Activated CD4-positive, CD25-positive, alpha-beta regulatory T cell (primary cell): Measurements from ENCODE around the gene MT1E.
A peak's percentile ranks its signal among the peaks of the same experiment; 100 is the strongest.
"Not testable (repeated sequence)": the region's sequence is repeated elsewhere in the genome, so short reads cannot be mapped to it uniquely, and the experiment has no call there.

Experiments used
- DNase-seq, 4 experiments: peaks; one replicate each; lab custom pipeline; 2025; lab: John Stamatoyannopoulos, UW

MT1E gene

DNA sequence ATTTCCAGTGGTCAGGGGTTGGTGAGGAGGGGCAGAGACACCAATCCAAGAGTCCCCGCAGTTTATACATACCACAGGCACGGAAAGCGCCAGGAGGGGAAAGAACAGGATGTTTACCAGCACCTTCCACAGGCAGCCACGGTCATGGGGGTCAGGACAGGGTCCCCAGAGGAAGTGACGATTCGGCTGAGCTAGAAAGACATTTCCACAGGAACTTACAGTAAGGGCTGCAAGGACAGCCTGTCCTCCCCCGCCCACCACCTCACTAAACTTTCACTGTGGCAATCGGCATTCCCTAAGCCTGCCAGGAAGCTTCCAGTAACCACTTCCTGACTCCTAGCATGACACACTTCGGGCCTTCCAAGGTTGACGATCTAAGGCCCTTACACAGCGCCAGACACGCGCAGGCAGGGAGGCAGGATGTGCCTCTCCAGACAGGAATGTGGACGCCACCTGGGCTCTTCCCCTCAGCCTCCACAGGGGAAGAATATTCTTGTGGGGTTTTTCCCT lies 18.4 kb upstream of the MT1E start:
- DNase-seq: no peak

DNA sequence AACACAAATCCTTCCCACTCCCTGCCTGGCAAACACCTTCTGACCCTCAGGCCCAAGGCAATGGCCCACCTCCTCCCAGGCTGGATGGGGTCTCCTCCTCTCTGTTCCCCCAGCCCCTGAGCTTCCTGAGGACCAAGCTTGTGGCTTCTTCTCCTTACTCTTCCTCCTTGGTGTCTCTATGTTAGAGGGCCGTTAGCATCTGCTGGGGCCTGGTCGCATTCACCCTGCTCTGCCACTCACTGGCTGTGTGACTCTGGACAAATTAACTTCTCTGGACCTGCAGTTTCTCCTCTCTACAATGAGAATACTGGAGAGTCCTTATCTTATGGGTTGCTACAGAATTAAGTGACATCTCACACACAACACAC lies 17.9 kb upstream of the MT1E start:
- DNase-seq: no peak

DNA sequence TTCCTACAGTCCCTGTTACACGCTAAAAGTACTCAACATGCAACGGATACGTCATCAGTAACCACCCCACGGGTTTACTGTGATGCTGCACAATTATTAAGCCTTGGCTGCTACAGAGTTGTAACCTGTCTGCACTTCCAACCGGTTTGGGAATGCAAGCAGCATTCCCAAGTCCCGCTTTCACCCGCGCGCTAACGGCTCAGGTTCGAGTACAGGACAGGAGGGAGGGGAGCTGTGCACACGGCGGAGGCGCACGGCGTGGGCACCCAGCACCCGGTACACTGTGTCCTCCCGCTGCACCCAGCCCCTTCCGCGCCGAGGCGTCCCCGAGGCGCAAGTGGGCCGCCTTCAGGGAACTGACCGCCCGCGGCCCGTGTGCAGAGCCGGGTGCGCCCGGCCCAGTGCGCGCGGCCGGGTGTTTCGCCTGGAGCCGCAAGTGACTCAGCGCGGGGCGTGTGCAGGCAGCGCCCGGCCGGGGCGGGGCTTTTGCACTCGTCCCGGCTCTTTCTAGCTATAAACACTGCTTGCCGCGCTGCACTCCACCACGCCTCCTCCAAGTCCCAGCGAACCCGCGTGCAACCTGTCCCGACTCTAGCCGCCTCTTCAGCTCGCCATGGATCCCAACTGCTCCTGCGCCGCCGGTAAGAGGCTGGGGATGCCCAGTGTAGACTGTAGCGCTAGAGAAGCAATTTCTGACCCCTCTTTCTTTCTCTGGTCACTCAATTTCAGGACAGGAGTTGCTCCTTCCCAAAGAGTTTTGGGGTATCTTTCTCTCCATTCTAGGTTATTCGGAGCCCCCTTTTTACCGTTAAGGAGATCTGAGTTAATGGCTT lies 17.3 kb upstream of the MT1E start, which contains the start of gene MT2A:
Gene MT2A, plus strand, starts transcription at position 542 of the 833 bp plus-strand sequence. Its CDS starts 72 bp downstream, at position 614.
- DNase-seq: peak; percentile 72 to 86 (median 78)

DNA sequence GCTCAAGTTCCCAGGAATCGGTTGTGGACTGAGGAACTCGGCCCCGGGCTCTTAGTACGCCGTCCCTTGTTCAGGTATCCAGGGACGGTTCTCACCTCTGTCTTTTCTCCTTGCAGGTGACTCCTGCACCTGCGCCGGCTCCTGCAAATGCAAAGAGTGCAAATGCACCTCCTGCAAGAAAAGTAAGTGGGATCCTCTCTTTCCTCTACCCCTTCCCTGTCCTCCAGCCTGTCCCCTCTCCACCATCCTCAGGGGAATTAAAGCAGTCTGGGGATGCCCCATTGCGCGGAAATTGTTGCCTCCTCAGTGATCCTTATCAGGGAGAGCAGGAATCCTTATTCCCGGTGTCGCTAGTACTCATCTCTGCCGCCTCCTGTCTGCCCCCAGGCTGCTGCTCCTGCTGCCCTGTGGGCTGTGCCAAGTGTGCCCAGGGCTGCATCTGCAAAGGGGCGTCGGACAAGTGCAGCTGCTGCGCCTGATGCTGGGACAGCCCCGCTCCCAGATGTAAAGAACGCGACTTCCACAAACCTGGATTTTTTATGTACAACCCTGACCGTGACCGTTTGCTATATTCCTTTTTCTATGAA lies 16.6 kb upstream of the MT1E start:
- DNase-seq: no peak

DNA sequence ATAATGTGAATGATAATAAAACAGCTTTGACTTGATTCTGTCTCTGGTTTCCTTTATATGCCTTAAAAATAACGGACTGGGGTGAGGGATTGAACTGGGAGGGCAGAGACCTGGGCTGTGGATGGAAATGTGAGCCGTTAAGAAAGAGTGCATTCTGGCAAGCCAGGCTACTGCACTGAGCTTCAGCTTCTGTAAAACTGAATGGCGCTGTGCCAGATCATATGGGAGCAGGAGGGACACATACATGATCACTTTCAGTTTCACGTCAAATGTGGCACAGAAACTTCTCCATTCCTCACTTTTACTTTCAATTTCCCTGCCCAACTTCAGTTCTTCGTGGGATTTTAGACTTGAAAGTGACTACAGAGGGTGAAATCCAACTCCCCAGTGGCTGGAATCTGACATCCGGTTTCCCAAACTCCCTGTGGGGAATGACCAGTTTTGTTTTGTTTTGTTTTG lies 16.1 kb upstream of the MT1E start:
- peak in 3 of 4 experiments; percentile 18 to 54 (median 38) for DNase-seq

DNA sequence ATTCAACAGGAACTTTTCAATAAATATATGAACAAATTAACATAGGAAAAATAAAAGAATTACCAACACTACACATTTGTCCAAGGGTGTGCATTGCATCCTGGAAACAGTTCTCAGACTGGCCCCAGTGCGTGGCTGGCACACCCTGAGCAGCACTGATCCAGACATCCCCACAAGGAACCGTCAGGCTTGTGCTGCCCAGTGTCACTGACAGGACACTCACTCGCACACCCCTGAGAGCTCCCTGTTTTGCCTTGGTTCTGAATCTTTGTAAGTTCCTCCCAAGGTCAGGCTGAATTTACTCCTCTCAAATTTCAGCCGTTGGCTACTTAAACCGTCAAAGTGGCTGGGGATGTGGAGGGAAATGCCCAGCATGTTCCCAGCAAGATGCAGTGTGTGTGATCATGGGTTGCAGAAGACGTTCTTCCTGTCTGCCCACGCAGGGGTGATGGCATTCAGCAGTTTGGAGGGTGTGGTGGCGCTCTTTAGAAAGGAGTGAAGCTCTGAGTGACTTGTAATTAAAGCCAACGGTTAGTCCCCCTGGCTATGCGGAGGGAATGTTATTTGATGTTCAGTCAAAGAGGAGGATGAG lies 15.5 kb upstream of the MT1E start:
- peak in 3 of 4 experiments; percentile 12 to 32 (median 18) for DNase-seq

DNA sequence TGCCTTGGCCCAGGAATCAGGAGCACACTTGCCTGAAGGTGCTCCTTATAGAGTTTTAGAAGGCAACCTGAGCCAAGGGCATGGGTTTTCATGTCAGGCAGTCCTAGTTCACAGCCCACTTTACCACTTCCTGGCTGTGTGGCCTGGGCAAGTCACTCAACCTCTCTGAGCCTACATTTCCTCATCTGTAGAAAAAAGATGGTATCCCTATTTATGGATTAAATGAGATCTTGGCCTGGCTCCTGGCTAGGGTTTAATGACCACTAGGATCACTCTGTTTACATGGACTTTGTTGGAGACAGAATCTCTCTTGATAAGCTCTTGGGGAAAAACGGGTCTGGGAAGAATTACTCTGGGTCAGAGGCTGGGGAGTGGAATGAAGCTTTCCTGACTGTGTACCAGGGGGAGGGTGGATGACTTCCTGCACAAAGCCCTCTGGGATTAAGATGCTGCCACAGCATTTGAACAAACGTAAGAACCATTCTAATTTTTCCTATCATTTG lies 14.9 kb upstream of the MT1E start:
- no peak for DNase-seq

DNA sequence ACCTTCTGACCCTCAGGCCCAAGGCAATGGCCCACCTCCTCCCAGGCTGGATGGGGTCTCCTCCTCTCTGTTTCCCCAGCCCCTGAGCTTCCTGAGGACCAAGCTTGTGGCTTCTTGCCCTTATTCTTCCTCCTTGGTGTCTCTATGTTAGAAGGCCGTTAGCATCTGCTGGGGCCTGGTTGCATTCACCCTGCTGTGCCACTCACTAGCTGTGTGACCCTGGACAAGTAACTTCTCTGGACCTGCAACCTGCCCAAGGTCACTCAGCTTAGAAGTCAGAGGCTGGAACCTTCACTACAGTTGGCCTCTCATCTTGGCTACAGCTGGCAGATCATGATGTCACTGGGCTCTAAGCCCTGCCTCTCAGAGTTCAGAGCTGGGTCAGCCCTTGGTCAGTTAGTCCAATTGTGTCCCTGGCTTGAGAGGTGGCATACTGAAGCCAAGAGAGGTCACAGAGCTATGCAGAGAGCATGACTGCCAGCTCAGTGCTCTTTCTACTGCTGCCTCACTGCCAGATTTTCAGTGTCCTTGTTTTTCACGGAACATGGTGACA lies 14.2 kb upstream of the MT1E start:
- no peak for DNase-seq

DNA sequence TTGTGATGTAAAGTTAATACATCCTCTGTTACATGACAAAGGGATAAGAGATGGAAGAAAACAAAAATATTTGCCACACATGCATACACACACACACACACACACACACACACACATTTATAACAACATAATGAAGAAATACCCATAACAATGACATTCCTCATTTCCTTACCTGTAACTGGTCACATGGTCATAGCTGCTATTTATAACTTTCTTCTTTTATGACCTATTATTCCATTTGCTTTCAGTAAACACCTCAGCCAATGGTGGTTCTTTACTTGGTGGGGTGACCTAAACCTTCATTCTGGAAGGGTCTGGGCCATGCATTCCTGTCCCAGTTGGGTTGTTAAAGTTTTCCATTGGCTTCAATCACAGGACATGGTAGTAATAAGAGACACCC lies 11.9 kb upstream of the MT1E start:
- DNase-seq: no peak

DNA sequence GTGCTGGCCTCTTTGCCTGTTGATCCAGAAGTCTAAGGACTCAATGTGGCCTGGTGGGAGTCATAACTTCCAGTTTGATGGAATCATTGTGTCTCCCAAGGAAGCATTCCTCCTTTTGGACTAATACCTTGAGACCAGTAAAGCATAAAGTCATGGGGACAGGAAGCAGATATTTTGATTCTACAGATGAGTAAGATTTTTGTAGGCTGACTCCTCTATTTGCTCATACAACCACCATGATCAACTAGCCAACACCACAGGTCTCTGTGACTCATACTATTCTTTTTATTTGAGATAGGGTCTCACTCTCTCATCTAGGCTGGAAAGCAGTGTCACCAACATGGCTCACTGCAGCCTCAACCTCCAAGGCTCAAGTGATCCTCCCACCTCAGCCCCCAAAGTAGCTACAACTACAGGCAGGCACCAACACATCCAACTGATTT lies 11.0 kb upstream of the MT1E start:
- DNase-seq: no peak

DNA sequence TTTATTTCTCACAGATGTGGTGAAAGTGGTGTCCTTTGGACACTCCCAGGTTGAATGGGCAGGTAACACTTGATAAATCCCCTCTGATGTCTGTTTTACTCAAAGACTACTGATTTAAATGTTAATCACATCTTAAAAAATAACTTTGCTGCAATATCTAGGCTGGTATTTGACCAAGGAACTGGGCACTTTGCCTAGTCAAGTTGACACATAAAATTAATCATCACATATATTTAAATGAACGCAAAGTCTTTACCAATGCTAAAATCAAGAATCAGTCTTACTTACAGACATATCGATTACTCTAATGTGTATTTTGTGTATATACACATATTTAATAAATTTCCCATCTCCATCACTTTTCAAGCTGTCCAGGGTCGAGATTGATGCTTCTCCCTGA lies 10.2 kb upstream of the MT1E start:
- DNase-seq: no peak

DNA sequence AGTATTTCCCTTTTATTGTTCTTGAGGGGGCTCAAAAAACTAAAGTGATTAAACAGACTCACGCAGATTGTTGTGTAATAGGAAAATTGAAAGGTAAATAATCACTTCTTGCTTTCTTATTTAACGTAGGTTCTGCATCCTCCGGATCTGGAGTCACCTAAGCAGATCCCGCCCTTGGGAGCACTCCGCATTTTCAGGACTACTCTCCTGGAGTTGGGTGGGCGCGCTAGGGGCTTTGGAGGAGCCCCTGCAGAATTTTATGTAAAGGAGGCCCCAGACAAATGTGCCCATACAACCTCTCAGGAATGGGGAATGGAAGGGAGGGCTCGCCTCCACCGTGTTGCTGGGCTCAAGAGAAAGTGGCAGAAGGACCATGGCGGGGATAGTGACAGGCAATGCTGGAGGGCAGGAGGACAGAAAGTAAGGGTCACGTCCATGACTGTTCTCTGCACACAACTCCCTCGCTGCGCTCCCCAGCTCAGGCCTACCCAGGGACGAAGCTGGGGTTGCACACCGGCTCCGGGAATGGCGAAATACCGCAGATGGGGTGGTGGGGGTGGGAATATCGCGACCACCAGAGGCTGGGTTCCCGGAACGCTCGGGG lies 8.9 kb upstream of the MT1E start:
- no peak for DNase-seq

DNA sequence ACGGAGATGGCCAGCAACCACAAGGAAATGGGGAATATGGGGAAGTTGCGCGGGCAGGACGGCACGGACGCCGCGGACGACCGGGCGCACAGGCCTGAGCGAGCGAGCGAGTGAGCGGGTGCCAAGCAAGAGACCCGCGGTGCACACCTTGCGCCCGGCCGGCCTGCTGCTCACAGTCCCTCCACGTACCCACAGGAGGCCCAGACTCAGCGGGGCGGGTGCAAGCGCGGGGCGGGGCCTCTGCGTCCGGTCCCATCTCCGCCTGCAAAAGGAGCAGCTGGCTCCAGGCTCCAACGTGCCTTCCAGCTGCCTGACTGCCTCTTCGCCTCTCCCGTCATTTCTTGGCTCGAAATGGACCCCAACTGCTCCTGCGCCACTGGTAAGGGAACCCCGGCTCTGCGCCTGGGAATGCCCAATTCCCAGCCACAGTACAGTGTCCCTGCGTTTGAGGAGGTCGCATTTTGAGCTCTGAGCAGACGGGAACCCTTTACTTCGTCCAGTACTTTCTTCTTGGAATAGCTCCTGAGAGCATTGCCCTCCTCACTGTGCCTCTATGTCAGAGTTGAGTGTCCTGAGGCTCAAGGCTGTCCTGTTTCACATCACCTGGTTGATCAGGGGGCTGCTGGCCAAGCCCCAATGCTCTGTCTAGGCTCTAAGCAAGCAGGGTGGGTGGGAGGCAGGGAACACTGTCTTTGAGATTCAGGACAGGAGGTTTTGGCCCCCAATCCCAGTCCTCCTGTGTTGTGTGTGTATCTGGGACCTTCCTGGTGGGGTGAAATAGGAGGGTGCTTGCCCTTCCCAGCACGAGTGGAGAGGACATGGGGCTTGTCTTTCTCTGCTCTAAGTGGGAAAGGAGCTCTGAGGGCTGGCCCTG lies 8.1 kb upstream of the MT1E start:
- peak in 2 of 4 experiments; percentile 11 to 45 for DNase-seq

DNA sequence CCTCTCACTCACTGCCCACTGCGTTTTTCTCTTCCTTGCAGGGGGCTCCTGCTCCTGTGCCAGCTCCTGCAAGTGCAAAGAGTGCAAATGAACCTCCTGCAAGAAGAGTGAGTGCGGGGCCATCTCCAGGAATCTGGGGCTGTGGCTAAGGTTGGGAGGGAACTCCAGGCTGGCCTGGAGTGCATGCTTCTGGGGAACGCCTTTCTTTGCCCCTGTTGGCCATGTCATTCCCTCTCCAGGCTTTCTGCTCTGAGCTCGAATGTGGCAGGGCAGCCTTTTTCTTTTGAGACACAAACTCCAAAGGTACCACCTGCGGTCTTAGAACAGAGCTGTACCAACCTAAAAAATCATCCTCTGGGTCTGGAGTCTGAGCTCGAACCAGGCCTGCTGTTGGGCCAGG lies 7.4 kb upstream of the MT1E start:
- DNase-seq: no peak

DNA sequence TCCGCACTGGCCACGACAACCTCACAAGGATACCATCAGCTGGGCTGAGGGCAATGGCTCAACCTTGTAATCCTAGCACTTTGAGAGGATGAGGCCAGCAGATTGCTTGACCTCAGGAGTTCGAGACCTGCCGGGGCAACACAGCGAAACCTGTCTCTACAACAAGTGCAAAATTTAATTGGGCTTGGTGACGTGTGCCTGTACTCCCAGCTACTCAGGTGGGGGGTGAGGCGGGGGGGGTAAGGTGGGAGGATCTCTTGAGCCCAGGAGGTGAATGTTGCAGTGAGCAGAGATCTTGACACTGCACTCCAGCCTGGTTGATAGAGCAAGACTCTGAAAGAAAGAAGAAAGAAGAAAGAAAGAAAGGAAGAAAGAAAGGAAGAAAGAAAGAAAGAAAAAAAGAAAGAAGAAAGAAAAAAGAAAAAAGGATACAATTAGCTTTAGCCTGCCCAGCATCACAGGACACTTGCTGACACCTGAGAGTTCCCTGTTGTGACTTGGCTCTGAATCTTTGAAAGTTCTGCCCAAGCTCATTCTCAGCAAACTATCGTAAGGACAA lies 5.2 kb upstream of the MT1E start:
- no peak for DNase-seq

DNA sequence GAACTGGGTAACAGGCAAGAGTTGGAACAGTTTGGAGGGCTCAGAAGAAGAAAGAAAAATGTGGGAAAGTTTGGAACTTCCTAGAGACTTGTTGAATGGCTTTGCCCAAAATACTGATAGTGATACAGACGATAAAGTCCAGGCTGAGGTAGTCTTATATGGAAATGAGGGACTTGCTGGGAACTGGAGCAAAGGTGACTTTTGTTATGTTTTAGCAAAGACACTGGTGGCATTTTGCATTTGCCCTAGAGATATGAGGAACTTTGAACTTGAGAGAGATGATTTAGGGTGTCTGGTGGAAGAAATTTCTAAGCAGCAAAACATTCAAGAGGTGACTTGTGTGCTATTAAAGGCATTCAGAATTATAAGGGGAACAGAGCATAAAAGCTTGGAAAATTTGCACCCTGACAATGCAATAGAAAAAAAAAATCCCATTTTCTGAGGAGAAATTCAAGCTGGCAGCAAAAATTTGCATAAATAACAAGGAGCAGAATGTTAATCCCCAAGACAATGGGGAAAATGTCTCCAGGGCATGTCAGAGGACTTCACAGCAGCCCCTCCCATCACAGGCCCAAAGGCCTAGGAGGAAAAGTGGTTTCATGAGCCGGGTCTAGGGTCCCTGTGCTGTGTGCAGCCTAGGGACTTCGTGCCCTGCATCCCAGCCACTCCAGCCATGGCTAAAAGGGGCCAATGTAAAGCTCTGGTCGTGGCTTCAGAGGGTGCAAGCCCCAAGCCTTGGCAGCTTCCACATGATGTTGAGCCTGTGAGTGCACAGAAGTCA lies 3.7 kb upstream of the MT1E start:
- not testable (repeated sequence) for DNase-seq

DNA sequence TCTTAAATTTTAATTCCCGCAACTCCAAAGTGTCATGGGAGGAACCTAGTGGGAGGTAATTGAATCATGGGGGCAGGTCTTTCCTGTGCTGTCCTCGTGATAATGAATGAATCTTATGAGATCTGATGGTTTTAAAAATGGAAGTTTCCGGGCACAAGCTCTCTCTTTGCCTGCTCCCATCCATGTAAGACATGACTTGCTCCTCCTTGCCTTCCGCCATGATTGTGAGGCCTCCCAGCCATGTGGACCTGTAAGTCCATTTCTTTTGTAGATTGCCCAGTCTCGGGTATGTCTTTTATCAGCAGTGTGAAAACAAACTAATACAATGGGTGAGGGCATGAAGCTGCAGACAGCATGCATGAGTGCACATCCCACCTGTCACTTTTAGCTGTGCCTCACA lies 2.4 kb upstream of the MT1E start:
- DNase-seq: not testable (repeated sequence)

DNA sequence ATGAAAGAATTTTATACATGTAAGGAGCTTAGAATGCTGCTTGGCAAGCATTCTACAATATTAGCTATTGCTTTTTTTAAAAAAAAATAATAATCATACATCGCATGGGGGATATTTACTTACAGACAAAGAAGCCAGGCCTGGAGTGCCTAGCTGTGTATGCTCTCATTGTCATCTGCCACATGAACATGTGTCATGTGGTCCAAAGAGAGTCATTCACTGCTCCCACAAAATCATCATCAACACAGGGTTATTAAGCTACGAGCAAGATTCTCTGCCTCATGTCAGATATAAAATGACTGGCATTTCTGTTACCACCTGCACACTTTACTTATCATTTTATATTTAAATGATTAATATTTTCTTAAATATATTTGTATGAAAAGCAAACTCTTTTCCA lies 1.9 kb upstream of the MT1E start:
- no peak for DNase-seq

DNA sequence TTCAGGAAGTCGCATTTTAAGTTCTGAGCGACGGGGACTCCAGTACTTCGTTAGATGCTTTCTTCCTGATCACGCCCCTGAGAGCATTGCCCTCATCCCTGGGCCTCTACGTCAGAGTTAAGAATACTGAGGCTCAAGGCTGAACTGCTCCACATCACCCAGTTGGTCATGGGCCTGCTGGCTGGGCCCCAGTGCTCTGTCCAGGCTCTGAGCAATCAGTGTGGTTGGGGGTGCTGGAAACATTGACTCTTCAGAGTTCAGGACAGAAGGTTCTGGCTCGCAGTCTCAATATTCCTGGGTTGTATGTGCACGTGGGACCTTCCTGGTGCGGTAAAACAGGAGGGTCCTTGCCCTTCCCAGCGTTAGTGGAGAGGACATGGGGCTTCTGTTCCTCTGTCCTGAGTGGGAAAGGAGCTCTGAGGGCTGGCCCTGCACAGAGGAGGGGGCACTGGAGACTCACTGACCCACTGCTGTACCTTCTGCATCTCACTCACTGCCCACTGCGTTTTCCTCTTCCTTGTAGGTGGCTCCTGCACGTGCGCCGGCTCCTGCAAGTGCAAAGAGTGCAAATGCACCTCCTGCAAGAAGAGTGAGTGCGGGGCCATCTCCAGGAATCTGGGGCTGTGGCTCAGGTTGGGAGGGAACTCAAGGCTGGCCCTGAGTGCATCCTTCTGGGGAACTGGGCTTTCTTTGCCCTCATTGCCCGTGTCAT lies 518 bp downstream of the MT1E start:
- no peak for DNase-seq
